ENCODE results near the gene CELA3A. TPM values are rescaled to one million over a fixed set of nuclear protein-coding genes. Genes with fewer than 3 reads are reported as not detected.

Gene CELA3A
- total RNA-seq, 2 experiments from 2014 or later: not detected

DNA sequence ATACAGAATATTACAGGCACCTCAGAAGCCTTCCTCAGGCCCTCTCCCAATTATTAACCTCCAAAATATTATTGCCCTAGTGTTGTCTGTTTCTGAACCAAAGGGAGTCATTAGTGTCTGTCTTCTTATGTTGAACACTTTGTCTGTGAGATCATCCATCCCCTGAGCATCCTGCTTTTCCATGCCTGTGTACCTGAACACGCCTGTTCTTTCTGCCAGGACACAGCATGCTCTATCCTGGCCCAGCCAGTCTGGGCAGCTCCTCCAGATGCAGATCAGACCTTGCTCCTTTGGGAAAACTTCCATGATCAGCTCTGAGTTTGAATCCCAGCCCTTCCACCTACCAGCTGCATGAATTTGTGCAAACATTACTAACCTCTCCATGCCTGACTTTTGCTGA, 40.0 kb downstream of the CELA3A start:
- ChIA-PET POLR2A (interaction anchor here (4.2 kb wide), 1 partner anchor 16 kb away, joined by 28 read pairs; no protein-coding TSS in a partner anchor), CTCF (no interaction called here)

DNA sequence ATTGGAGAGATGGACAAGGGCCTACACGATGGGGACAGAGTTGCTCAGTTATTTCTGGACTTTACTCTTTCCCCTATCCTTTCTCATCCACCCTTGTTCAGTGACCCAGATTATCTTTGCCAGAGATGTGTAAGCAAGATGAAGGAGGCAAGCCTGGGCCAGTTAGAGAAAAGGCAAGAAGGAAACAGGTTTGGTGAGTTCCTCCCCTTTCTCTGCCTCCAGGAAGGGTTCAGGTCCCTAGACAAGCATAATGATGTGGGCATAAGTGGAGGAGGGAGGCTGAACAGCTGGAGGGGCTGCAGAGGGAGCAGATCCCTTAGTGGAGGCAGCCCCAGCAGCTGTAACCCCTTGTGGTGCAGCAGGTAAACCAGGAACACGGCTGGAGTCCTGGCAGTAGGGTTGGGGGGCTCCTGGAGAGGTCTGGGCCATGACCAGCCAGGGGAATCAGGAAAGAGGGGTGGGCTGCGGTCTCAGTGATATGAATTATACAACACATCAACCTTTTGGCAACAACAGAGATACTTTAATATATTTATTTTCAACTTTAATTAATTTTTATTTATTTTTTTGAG, 41.8 kb downstream of the CELA3A start:
- ChIA-PET POLR2A (no interaction called here), CTCF (no interaction called here)

DNA sequence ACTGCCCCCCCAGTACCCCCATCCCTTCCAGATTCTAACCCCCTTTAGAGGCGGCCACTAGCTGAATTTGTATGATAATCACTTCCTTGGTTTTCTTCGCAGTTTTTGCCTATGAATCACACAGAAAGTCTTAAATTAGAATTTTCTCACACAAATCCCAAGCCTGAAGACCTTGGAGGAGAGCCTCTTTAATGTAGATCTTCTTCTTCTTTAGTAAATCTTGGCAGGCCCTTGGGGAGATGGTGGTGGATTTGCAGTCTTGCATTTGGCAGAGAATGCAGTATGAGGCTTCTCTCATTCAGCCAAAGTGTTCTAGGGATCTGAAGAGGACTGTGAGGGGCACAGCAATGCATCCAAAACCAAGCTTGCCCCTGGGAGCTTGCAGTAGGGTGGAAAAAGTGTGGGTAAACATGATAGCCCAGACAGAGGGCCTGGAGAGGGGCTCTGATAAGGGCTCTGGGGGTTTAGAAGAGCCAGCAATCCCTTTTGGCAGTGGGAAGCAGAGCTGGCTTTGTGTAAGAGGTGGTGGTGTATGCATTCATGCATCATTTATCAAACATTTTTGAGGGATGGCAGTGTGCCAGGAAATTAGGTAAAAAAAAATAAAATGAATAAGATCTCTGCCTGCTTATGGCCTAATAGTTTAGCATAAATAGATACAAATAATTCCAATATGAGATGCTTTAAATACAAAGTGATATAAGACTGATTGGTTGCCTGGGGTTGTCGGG, 43.4 kb downstream of the CELA3A start:
- CTCF ChIA-PET: no interaction called here

DNA sequence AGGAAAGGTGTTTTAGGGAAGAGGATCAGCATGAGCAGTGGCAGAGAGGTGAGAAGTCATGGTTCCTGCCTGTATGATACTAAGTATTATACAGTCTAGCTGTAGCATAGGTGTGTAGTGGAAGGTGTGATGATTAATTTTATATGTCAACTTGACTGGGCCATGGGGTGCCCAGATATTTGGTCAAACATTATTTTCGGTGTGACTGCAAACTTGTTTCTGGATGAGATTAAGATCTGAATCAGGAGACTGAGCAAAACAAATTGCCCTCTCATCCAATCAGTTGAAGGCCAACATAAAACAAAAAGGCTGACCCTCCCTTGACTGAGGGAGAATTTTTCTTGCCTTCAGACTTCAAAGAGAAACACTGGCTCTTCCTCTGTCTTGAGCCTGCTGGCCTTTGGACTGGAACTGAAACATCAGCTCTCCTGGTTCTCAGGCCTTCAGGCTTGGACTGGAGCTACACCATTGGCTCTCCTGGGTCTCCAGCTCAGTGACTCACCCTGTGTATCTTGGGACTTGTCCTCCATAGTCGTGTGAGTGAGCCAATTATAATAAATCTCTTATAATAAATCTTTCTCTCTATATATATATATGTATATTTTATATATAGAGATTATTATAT, 44.3 kb downstream of the CELA3A start:
- POLR2A ChIA-PET: no interaction called here
- CTCF ChIA-PET: interaction anchor here (1.4 kb wide), 1 partner anchor 21 kb away, joined by 3 read pairs; no protein-coding TSS in a partner anchor

More for the DNA sequence above, 43.4 kb downstream of the CELA3A start:
- POLR2A ChIA-PET: no interaction called here

DNA sequence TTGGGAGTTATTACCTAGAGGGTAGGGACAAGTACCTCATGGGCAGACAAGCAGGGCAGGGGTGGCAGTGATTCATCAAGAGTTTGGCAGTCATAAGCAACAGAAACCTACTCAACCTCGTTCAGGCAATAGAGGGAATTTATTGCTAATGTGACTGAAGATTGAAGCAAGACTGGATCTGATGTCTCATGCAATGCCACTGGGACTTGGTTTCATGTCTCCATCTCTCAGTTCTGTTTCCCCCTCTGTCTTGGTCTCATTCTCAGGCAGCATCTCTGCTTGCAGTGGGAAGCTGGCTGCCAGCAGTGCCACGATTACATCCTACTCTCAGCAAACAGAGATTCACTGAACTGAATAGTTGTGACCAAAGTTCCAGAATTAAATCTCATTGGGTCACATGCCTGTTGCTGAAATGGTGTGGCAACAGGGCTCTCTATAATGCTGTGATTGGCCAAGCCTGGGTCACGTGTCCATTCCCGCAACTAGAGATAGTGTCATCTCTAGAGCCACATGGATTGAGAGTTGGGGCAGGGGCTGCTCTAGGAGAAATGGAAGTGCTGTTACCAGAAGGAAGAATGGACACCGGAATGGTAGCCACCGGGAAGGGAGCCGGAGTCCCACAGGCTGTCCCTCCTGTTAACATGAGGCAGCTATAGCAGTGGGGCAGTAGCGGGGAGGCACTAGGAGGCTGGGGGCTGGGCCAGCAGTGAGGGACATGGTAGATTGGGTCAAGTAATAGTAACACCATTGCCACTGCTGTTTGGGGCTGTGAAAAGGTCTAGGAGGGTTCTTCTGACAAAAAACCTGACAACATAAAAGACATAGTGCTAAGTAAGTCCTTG, 47.1 kb downstream of the CELA3A start:
- ChIA-PET CTCF (interaction anchor here (1.0 kb wide), 1 partner anchor 10 kb away, joined by 3 read pairs; no protein-coding TSS in a partner anchor), POLR2A (interaction anchor here (0.9 kb wide), 1 partner anchor 23 kb away, joined by 6 read pairs; no protein-coding TSS in a partner anchor)

DNA sequence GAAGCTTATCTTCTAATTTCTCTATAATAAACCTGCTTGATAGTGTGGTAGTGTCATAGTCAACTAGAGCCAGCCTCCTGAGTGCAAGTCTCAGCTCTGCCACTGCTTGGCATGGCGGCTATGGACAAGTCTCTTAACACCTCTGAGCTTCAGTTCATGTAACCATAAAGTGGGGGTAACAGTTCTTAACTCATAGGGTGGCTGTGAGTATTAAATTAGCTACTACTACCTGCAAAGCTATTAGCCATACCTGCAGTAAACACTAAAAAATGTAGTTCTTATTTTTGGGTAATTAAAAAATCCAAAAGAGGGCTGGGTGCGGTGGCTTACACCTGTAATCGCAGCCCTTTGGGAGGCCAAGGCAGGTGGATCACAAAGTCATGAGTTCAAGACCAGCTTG, 48.9 kb downstream of the CELA3A start:
- ChIA-PET CTCF (interaction anchor here (0.9 to 1.4 kb wide), 2 partner anchors 11 to 27 kb away, joined by 3 read pairs; no protein-coding TSS in a partner anchor), POLR2A (no interaction called here)

DNA sequence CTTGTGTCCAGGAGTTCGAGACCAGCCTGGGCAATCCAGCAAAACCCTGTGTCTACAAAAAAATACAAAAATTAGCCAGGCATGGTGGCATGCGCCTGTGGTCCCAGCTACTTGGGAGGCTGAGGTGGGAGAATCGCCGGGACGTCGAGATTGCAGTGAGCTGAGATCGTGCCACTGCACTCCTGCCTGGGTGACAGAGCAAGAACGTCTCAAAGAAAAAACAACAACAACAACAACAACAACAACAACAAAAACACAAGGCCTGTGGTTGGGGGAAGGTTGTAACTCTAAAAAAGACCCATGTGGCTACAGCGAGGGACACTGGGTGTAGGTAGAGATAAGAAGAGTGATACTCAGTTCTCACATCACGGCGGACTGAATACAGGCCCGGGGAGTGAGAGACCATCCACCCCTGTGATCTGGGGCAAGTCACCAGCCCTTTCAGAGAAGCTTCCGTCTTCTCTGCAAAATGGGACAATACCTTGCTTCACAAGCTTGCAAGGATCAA, 50.2 kb downstream of the CELA3A start:
- ChIA-PET POLR2A (interaction anchor here (1.7 to 4.5 kb wide), 3 partner anchors 12 to 27 kb away, joined by 5 to 30 read pairs (median 14); no protein-coding TSS in a partner anchor), CTCF (interaction anchor here (0.6 to 1.6 kb wide), 4 partner anchors 12 to 88 kb away, joined by 3 to 7 read pairs (median 5); no protein-coding TSS in a partner anchor)

DNA sequence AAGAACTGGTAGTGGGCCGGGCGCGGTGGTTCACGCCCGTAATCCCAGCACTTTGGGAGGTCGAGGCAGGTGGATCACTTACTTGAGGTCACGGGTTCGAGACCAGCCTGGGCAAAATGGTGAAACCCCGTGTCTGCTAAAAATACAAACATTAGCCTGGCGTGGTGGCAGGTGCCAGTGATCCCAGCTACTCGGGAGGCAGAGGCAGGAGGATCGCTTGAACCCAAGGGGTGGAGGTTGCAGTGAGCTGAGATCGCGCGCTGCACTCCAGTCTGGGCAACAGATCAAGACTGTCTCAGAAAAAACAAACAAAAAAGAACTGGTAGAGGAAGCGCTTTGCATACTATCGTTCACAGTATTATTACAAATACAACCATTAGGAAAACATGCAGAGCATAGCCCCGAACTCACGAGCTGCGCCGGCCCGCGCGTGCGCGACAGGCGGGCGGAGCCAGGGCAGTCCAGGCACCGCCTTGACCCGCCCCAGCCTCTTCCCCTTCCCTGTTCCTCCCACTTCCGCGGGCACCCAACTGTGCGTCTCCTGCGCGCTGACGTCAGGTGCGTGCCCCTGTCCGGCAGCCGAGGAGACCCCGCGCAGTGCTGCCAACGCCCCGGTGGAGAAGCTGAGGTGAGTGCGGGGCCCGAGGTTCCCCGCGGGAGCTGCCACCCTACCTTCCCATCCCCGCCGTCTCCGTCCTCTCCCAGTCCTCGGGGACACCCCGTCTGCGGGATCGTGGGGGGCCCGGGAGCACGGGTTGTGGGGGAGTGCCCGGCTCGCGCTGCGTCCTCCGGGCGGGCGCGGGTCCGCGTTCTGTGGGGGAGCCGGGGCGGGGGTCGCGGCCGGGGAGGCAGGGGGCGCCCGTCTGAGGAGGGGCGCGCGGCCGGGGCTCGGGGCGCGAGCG, 50.9 kb downstream of the CELA3A start, which contains the start of gene CDC42:
Gene CDC42 (plus strand): TSS at position 595 of the 902 bp plus-strand sequence. CDS start 25,770 bp downstream, outside the sequence.
- CTCF ChIA-PET: interaction anchor here (0.8 to 1.6 kb wide), 4 partner anchors 13 to 28 kb away, joined by 3 to 7 read pairs (median 4); no protein-coding TSS in a partner anchor
- POLR2A ChIA-PET: interaction anchor here (0.6 to 4.5 kb wide), 7 partner anchors 12 to 41 kb away, joined by 3 to 30 read pairs (median 4); no protein-coding TSS in a partner anchor

DNA sequence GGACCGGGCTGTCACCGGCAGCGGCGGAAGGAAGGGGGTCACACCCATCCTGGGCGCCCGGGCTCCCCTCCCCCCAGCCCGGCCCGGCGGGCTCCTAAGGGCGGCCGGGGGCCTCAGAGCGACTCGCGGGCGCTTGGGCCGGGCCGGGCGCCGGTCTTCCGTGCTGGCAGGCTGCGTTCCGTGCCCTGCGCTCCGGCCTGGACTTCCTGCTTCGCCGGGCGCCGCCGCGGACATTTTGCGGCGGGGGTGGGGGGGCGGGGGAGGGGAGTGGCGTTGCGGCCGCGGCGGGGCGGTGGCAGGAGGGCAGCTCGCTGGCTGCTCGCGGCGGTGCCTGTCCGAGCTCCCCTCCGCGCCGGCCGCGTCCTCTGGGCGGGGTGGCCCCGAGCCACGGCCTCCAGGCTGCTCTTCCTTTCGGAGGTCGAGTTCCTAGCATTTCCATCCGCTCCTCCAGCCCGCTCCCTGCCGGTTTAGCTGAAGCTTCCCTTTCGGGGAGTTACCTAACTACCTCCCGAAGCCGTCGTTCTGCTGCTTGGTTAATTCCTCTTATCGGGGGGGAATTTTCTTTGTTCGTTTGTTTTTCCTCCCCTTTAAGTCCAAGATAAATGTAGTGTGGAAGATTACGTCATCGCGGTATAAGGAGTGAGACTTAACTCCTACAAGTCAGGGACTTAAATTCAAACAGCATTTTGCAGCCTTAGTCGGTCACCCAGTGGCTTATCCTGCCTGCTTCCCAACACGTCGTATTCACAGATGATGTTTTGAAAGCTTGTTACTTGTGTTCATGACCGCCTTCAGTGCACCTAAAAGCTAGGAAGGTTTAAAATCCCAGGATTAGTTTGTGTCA, 51.8 kb downstream of the CELA3A start:
- ChIA-PET POLR2A (interaction anchor here (0.6 to 4.5 kb wide), 7 partner anchors 13 to 40 kb away, joined by 3 to 30 read pairs (median 4); no protein-coding TSS in a partner anchor), CTCF (interaction anchor here (0.8 to 1.6 kb wide), 7 partner anchors 13 to 39 kb away, joined by 3 to 7 read pairs (median 4); no protein-coding TSS in a partner anchor)

DNA sequence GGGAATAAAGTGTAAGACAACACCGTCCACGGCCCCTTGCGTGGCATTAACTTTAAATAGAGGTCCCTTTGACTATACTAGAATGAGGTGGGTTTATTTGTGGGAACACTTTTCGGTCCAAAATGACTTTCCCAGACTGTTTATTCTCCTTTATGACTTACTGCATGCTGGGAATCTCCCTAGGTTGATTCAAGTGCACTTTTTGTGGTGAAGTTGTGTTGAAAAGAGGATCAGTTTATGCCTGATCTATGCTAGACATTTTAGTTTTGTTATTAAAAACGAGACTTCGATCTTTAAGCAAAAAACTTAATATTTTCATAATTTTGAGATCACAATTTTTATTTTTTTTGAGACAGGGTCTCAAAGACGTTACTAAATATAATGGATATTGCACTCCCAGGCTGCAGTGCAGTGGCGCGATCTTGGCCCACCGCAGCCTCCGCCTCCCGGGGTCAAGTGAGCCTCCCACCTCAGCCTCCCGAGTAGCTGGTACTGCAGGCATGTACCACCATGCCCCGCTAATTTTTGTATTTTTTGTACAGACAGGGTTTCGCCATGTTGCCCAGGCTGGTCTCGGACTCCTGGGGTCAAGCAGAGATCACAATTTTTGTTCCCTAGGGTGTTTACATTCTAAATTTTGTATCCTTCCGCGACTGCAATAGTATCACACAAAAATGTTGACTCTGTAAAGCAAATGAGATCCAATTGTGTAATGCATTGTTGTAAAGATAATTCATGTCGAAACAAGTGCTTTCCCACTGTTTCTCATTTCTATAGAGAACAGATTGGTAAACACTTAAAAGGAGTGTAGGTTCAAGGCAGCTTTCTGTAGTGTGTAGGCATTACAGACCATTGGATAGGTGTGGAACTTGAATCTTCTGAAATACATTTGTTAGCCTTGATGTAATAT, 52.7 kb downstream of the CELA3A start:
- POLR2A ChIA-PET: interaction anchor here (0.6 to 4.5 kb wide), 3 partner anchors 14 to 29 kb away, joined by 3 to 30 read pairs (median 4); no protein-coding TSS in a partner anchor
- CTCF ChIA-PET: interaction anchor here (1.3 to 1.4 kb wide), 3 partner anchors 30 to 39 kb away, joined by 4 read pairs; no protein-coding TSS in a partner anchor

DNA sequence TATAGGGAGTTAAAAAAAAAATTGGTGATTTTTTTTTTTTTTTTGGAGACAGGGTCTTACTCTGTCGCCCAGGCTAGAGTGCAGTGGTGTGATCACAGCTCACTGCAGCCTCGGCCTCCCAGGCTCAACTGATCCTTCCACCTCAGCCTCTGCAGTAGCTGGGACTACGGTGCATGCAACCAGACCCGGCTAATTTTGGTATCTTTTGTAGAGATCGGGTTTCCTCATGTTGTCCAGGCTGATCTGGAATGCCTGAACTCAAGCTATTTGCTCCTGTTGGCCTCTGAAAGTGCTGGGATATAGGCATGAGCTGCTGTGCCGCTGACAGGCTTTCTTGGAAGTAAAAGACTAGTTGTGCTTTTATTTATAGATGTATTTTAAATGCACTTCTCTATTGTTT, 54.0 kb downstream of the CELA3A start:
- ChIA-PET POLR2A (interaction anchor here (4.5 kb wide), 1 partner anchor 31 kb away, joined by 30 read pairs; no protein-coding TSS in a partner anchor), CTCF (interaction anchor here (0.7 to 1.2 kb wide), 2 partner anchors 15 to 786 kb away, joined by 3 to 4 read pairs; no protein-coding TSS in a partner anchor)

DNA sequence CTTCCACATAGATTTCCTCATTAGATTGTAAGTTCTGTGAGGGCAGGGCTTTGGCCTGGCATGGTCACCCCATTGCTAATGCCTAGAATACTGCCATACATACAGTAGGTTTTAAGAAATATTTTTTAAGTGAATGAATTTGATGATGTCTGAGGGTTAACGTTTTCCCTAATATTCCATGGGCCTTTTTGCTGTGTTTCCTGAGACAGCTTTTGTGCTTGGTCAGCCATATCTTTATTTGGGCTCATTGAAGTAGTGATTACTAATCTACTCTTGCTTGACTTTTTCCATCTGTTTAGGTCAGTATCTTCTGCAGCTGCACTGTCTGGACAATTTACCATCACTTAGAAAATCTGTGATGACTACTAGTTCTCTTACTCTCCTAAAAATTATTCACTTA, 54.6 kb downstream of the CELA3A start:
- CTCF ChIA-PET: no interaction called here
- POLR2A ChIA-PET: no interaction called here

DNA sequence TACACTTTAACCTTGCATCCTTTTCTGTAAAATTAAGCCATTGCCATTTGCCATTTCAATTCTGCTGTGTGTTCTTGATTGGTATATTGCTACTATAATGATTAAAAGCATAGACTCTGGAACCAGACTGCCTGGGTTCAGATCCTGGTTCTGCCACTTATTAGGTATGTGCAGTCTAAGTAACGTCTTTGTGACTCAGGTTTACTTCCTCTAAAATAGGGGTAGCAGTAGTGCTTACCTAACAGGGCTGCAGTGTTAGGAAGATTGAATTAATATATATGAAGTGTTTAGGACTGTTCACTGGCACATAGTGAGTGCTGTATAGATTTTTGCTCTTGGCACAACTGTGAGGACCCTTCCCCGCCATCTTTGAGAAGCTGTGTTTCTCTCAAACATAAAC, 55.5 kb downstream of the CELA3A start:
- ChIA-PET POLR2A (no interaction called here), CTCF (no interaction called here)

DNA sequence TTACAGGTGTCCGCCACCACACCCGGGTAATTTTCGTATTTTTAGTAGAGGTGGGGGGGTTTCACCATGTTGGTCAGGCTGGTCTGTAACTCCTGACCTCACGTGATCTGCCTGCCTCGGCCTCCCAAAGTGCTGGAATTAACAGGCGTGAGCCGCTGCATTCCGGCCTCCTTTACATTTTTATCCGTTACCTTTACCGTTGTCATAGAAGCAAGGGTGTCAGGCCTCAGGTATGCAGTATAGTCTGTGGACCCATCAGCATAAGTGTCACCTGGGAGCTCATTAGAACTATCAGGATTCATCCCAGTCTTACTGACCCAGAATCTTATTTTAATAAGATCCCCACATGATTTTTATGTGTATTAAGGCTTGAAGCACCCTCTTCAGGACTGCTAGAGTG, 56.4 kb downstream of the CELA3A start:
- ChIA-PET POLR2A (interaction anchor here (0.5 kb wide), 1 partner anchor 13 kb away, joined by 5 read pairs; no protein-coding TSS in a partner anchor), CTCF (no interaction called here)

Measured in activated CD8-positive, alpha-beta memory T cell treated with anti-CD3 and anti-CD28 coated beads for 36 hours (primary cell).